ENCODE results near the gene IFNA5. TPM values are rescaled to one million over a fixed set of nuclear protein-coding genes. Genes with fewer than 3 reads are reported as not detected.

Gene IFNA5
- total RNA-seq, 3 donors from 2014 or later: 0.41 TPM; not detected in 2

GRCh38 chr9:21334701-21335632 lies 29.9 kb upstream of the IFNA5 start, which contains the start of gene KLHL9:
Gene KLHL9 (minus strand): TSS chr9:21335404. CDS start chr9:21334859, 545 bp downstream.
- H3K36me3 ChIP-seq (ENCODE audit: low read depth): no peaks in the 10 kb centered on the region
- intact Hi-C loops (cut with DNase I, micrococcal nuclease): no loop called here
- ATAC-seq (peak; percentile 99), DNase-seq (peak; percentile 92 to 96 (median 94))
- peak; percentile 12 for TF ChIP-seq CTCF (IDR thresholded peaks at IDR 0.05)
- H3K9me3 ChIP-seq: no peaks in the 10 kb centered on the region
- peak within 1 kb of the TSS; percentile 85 for H3K4me3 ChIP-seq
- H3K4me1 ChIP-seq (ENCODE audit: low read depth): peaks cover 40% of the 10 kb centered on the region

- Histone ChIP-seq H3K9me3 (no peaks in the 10 kb centered on the region), H3K36me3 (ENCODE audit: low read depth) (no peaks in the 10 kb centered on the region), H3K4me1 (ENCODE audit: low read depth) (peaks cover 40% of the 10 kb centered on the region), H3K4me3 (no peak overlapping the region)
- no peak for ATAC-seq
- DNase-seq: no peak
- intact Hi-C loops (cut with DNase I, micrococcal nuclease): no loop called here
- no peak for TF ChIP-seq CTCF (IDR thresholded peaks at IDR 0.05)
These were observed 28.1 kb upstream of the IFNA5 start for GRCh38 chr9:21333226-21333625.

- TF ChIP-seq CTCF (IDR thresholded peaks at IDR 0.05): no peak
- Histone ChIP-seq H3K36me3 (ENCODE audit: low read depth) (no peaks in the 10 kb centered on the region), H3K4me3 (no peak overlapping the region), H3K9me3 (no peaks in the 10 kb centered on the region), H3K4me1 (ENCODE audit: low read depth) (peaks cover 40% of the 10 kb centered on the region)
- DNase-seq: no peak
- intact Hi-C loops (cut with DNase I, micrococcal nuclease): no loop called here
- no peak for ATAC-seq
These were observed 26.7 kb upstream of the IFNA5 start for GRCh38 chr9:21331676-21332402.

GRCh38 chr9:21326526-21327139 lies 21.5 kb upstream of the IFNA5 start:
- no peak for TF ChIP-seq CTCF (IDR thresholded peaks at IDR 0.05)
- DNase-seq: no peak
- intact Hi-C loops (cut with DNase I, micrococcal nuclease): no loop called here
- Histone ChIP-seq H3K36me3 (ENCODE audit: low read depth) (no peaks in the 10 kb centered on the region), H3K4me1 (ENCODE audit: low read depth) (peaks cover 8% of the 10 kb centered on the region), H3K4me3 (no peak overlapping the region), H3K9me3 (no peaks in the 10 kb centered on the region)
- peak; percentile 74 for ATAC-seq

- no peaks in the 10 kb centered on the region for H3K4me1 ChIP-seq (ENCODE audit: low read depth)
- ATAC-seq: peak; percentile 44
- no peak overlapping the region for H3K4me3 ChIP-seq
- intact Hi-C loops (cut with DNase I, micrococcal nuclease): loop anchor here in 1 of 2 donors (5.0 kb wide), 1 partner anchor 128 kb away; no protein-coding TSS in a partner anchor
- H3K9me3 ChIP-seq: no peaks in the 10 kb centered on the region
- H3K36me3 ChIP-seq (ENCODE audit: low read depth): no peaks in the 10 kb centered on the region
- no peak for TF ChIP-seq CTCF (IDR thresholded peaks at IDR 0.05)
- DNase-seq: no peak
These were observed 18.9 kb upstream of the IFNA5 start for GRCh38 chr9:21324047-21324446.

Measured in mucosa of descending colon (tissue), 3 donors.